Muscle of back (tissue), 11 donors: Measurements from ENCODE around the gene MYH7B. TPM values are rescaled to one million over a fixed set of nuclear protein-coding genes. Genes with fewer than 3 reads are reported as not detected.

Experiments used
- DNase-seq, 3 donors: peaks; one replicate each; pipeline versions ENCODE4 v3.0.0 to v3.0.0-alpha.2; 2013
- polyA plus RNA-seq, 10 donors: library from polyadenylated mRNA; unstranded; fragments of 120-200 nt; gene quantifications; one replicate each; pipeline ENCODE4 v1.2.1, GENCODE V29; 2013; ENCODE audit not compliant: insufficient read length in 10 of 10

The MYH7B gene
- polyA plus RNA-seq, 10 donors = 18.4 to 132 (median 74.6) TPM

- no peak for DNase-seq
Measured at GRCh38 chr20:35004051-35004725, 48.5 kb downstream of the MYH7B start.

- no peak for DNase-seq
Measured at GRCh38 chr20:35004749-35005462, 49.2 kb downstream of the MYH7B start.

Other genes with a start within 250 kb of the MYH7B start
- 10 to 100 TPM; 21.0 to 33.0 (median 25.9) TPM for gene NCOA6, start 130.2 kb upstream of the MYH7B start, polyA plus RNA-seq
- 10 to 100 TPM; 10.8 to 26.1 (median 16.2) TPM for gene GGT7, start 83.0 kb upstream of the MYH7B start, polyA plus RNA-seq
- gene ACSS2, start 79.3 kb upstream of the MYH7B start, polyA plus RNA-seq = 10 to 100 TPM; 40.4 to 65.1 (median 49.6) TPM
- 10 to 100 TPM; 22.5 to 34.4 (median 28.2) TPM for gene GSS, start 62 bp upstream of the MYH7B start, polyA plus RNA-seq
- 10 to 100 TPM; 49.4 to 63.2 (median 54.0) TPM for gene TRPC4AP, start 136.9 kb downstream of the MYH7B start, polyA plus RNA-seq
- 10 to 100 TPM in 2 of 10 donors, 1 to 10 TPM in 8; 7.7 to 10.2 (median 8.8) TPM for gene EDEM2, start 191.5 kb downstream of the MYH7B start, polyA plus RNA-seq
- 10 to 100 TPM; 37.4 to 58.1 (median 46.2) TPM for gene PROCR, start 216.2 kb downstream of the MYH7B start, polyA plus RNA-seq